MCF 10A (cell line): ENCODE data around the gene GNG7. TPM values are rescaled to one million over a fixed set of nuclear protein-coding genes. Genes with fewer than 3 reads are reported as not detected.
"Not testable (repeated sequence)": the region's sequence is repeated elsewhere in the genome, so short reads cannot be mapped to it uniquely, and the experiment has no call there.

Experiments
- BruUV-seq: library from RNA; stranded (reverse); fragments of 400-500 nt; replicated peaks from 2 replicates; lab custom pipeline; 2021; lab: Mats Ljungman, UMichigan
- CTCF ChIA-PET: fragments of 300-600 bp; sonication (Branson Sonifier 250); formaldehyde crosslinking; extraction: SDS; loops from one replicate; lab custom pipeline; 2021; ENCODE audit warnings: antibody characterized with exemption, inconsistent platforms; lab: Yijun Ruan, JAX
- POLR2A ChIA-PET: fragments of 300-600, 350-650 bp; sonication (Branson Sonifier 250); formaldehyde crosslinking; extraction: SDS; loops from one replicate; lab custom pipeline; 2020; ENCODE audit warnings: antibody characterized with exemption, inconsistent platforms; lab: Yijun Ruan, JAX
- DNase-seq: peaks from one replicate; pipeline ENCODE4 v3.0.0-alpha.2; 2018; ENCODE audit not compliant: unreplicated experiment
- H3K27ac Mint-ChIP-seq: one replicate; pipeline ENCODE4 v1.8.0; 2022; ENCODE audit warnings: mild to moderate bottlenecking, low read depth, mixed read lengths; ENCODE audit not compliant: unreplicated experiment
- H3K27me3 Mint-ChIP-seq: one replicate; pipeline ENCODE4 v1.8.0; 2022; ENCODE audit warnings: mixed read lengths; ENCODE audit not compliant: insufficient read depth, unreplicated experiment
- H3K36me3 Mint-ChIP-seq: one replicate; pipeline ENCODE4 v1.8.0; 2022; ENCODE audit warnings: mild to moderate bottlenecking, moderate library complexity, mixed read lengths; ENCODE audit not compliant: insufficient read depth, unreplicated experiment
- H3K4me1 Mint-ChIP-seq: one replicate; pipeline ENCODE4 v1.8.0; 2022; ENCODE audit warnings: mixed read lengths; ENCODE audit not compliant: insufficient read depth, unreplicated experiment
- H3K4me3 Mint-ChIP-seq: one replicate; pipeline ENCODE4 v1.8.0; 2022; ENCODE audit warnings: mild to moderate bottlenecking, moderate library complexity, mixed read lengths; ENCODE audit not compliant: unreplicated experiment
- H3K9me3 Mint-ChIP-seq: one replicate; pipeline ENCODE4 v1.8.0; 2022; ENCODE audit warnings: mixed read lengths; ENCODE audit not compliant: unreplicated experiment
- intact Hi-C: fragments of 100-400 bp; cut with micrococcal nuclease; formaldehyde crosslinking; loops from 2 replicates; pipeline ENCODE4 v1.14.1; 2022
- total RNA-seq: library from RNA; stranded (reverse); gene quantifications from 2 replicates; pipeline ENCODE4 v1.2.3, GENCODE V29; 2022
- TF ChIP-seq, protein P1 (sequence below): fragments of 200-600 bp; IDR thresholded peaks from one replicate; pipeline ENCODE4 v1.8.0; 2022; ENCODE audit warnings: antibody characterized with exemption, mild to moderate bottlenecking; ENCODE audit not compliant: unreplicated experiment

The GNG7 gene
- total RNA-seq, 1 experiment from 2014 or later, result 0.51 TPM

DNA sequence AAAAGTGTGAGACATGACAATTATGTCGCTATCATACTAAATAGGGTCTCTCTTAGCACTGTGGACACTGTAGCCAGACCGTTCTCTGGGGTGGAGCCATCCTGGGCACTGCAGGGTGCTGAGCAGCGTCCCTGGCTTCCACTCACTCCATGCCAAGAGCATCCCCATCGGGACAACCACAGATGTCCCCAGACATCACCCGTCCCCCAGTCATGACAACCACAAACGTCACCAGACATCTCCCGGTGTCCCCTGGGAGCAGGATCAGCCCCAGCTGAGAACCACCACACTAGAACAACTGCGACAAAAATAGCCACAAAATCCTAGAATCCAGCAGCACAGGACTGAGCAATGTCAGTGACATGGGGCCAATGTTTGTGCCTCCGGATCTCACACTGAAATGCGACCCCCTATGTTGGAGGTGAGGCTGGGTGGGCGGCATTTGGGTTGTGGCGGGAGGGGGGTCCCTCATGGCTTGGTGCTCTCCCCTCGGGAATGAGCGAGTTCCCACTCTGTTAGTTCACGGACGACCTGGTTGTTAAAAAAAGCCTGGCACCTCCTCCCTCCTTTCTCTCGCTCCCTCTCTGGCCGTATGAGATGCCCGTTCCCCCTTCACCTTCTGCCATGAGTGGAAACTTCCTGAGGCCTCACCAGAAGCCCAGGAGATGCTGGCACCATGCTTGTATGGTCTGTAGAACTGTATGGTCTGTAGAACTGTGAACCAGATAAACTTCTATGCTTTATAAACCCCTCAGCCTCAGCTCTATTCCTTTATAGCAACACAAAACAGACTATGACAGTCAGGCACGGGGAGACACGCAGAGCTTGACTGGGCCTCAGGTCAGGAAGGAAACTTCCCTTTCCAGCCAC lies 132.7 kb downstream of the GNG7 start:
- BruUV-seq, result no TSS peak
- no peaks in the 10 kb centered on the region for H3K27me3 Mint-ChIP-seq
- intact Hi-C loops, result no loop called here
- TF ChIP-seq, protein P1, sequence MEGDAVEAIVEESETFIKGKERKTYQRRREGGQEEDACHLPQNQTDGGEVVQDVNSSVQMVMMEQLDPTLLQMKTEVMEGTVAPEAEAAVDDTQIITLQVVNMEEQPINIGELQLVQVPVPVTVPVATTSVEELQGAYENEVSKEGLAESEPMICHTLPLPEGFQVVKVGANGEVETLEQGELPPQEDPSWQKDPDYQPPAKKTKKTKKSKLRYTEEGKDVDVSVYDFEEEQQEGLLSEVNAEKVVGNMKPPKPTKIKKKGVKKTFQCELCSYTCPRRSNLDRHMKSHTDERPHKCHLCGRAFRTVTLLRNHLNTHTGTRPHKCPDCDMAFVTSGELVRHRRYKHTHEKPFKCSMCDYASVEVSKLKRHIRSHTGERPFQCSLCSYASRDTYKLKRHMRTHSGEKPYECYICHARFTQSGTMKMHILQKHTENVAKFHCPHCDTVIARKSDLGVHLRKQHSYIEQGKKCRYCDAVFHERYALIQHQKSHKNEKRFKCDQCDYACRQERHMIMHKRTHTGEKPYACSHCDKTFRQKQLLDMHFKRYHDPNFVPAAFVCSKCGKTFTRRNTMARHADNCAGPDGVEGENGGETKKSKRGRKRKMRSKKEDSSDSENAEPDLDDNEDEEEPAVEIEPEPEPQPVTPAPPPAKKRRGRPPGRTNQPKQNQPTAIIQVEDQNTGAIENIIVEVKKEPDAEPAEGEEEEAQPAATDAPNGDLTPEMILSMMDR, result no peak
- ChIA-PET CTCF (interaction anchor here (1.4 kb wide), 1 partner anchor 9 kb away, joined by 5 read pairs; no protein-coding TSS in a partner anchor), POLR2A (interaction anchor here (0.7 to 1.0 kb wide), 3 partner anchors 26 to 94 kb away, joined by 3 to 5 read pairs (median 3); partner anchors contain the start of gene GADD45B)
- no peaks in the 10 kb centered on the region for H3K9me3 Mint-ChIP-seq
- peaks cover 3% of the 10 kb centered on the region for H3K36me3 Mint-ChIP-seq
- no peaks in the 10 kb centered on the region for H3K4me1 Mint-ChIP-seq
- no peak overlapping the region for H3K4me3 Mint-ChIP-seq
- H3K27ac Mint-ChIP-seq, result no peak overlapping the region
- DNase-seq, result no peak

DNA sequence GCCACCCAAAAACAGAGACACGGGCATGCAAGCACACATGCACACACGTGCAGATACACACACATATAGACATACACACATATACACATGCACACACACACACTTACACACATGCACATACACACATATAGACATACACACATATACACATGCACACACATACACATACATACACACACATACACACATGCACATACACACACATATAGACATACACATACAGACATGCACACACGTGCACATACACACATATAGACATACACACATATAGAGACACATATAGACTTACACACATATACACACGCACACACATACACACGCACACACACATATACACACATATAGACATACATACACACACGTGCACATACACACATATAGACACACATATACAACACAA lies 134.5 kb downstream of the GNG7 start:
- H3K4me1 Mint-ChIP-seq, result no peaks in the 10 kb centered on the region
- POLR2A ChIA-PET, result no interaction called here
- H3K9me3 Mint-ChIP-seq, result no peaks in the 10 kb centered on the region
- TF ChIP-seq, protein P1, result no peak
- no peaks in the 10 kb centered on the region for H3K27me3 Mint-ChIP-seq
- intact Hi-C loops, result no loop called here
- no peak overlapping the region for H3K4me3 Mint-ChIP-seq
- DNase-seq, result no peak
- BruUV-seq, result no TSS peak
- no peak overlapping the region for H3K27ac Mint-ChIP-seq
- CTCF ChIA-PET, result no interaction called here
- H3K36me3 Mint-ChIP-seq, result no peaks in the 10 kb centered on the region

DNA sequence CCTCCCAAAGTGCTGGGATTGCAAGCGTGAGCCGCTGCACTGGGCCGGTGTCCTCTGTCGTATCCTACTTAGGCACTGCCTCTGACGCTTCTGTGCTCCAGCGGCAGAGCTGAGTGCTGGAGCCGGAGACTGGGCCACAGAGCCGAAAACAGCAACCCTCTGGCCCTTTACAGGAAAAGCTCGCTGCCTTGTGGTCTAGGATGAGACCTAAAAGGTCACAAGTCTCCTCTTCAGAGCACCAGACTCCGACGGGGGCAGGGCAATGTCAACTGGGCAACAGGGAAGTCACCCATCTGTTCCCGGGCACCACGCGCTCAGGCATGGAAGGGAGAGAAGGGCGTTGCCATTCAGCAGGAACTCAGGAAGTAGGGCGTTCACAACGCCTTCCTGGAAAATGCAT lies 134.9 kb downstream of the GNG7 start:
- ChIA-PET CTCF (no interaction called here), POLR2A (no interaction called here)
- no peaks in the 10 kb centered on the region for H3K36me3 Mint-ChIP-seq
- H3K4me1 Mint-ChIP-seq, result no peaks in the 10 kb centered on the region
- H3K27me3 Mint-ChIP-seq, result no peaks in the 10 kb centered on the region
- H3K9me3 Mint-ChIP-seq, result no peaks in the 10 kb centered on the region
- H3K4me3 Mint-ChIP-seq, result no peak overlapping the region
- BruUV-seq, result no TSS peak
- DNase-seq, result no peak
- intact Hi-C loops, result no loop called here
- TF ChIP-seq, protein P1, result no peak
- no peak overlapping the region for H3K27ac Mint-ChIP-seq

DNA sequence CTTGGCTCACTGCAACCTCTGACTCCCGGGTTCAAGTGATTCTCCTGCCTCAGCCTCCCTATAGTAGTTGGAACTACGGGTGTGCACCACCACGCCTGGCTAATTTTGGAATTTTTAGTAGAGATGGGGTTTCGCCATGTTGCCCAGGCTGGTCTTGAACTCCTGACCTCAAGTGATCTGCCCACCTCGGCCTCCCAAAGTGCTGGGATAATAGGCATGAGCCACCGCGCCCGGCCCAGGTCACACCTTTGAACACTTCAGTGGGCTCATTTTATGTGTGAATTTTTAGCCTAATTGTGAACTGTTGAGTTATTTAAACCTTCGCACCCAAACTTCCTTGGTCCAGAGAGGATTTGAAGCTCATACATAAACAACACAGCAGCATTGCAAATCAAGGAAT lies 138.9 kb downstream of the GNG7 start:
- intact Hi-C loops, BruUV-seq, H3K9me3 Mint-ChIP-seq, H3K27ac Mint-ChIP-seq, DNase-seq, H3K27me3 Mint-ChIP-seq, POLR2A ChIA-PET, H3K36me3 Mint-ChIP-seq, H3K4me3 Mint-ChIP-seq, H3K4me1 Mint-ChIP-seq: not testable (repeated sequence)
- CTCF ChIA-PET, result interaction anchor here (0.7 kb wide), 1 partner anchor 9 kb away, joined by 3 read pairs; no protein-coding TSS in a partner anchor
